ENCODE measurements around the gene MED26.

The MED26 gene

DNA sequence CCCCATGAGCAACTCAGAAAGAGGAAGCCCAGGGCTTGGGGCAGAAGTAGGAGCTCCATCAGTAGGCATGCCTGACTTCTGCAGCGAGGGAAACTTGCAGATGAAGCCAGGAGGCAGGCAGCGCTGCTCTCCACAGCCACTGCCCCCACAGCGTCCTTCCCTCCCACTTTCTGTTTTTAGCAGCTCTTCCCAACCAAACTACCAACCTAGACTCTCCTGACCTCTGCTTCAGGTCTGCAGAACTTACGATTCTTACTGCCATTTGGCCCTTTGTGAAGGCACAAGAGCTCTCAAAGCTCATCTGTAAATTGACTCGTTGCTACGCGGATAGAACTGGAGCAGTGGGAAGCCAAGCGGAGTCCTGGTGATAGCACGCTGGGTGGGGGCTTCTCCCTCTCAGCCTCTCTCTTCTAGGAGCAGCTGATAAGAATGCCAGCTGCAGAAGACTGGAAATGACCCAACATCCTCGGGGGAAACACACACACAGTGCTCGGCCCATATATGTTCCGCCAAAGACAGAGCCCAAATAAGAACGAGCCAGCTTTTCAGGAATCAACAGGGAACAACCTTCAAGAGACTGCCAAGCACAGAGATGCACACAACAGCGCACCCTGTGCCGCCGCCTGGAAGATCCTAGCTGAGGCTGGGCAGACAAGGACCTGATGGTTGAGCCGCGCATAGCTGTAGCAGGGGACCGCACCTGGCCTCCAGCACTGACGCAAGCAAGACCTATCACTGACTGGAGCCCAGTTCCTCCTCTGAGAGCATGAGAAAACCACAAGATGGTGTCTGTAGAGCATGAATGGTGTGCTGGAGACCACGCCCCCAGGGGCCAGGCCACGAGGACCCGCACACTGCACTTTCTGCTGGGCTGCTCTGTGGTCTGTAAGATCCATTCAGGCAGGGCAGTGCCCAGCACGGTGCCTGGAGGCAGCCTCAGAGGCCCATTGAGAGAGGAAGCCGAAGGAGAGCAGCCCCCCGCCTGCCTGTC lies 39.9 kb downstream of the MED26 start:
- peak; percentile 94 for DNase-seq

GRCh38 chr19:16586991-16587832 lies 40.8 kb downstream of the MED26 start:
- no peak for DNase-seq

- DNase-seq = no peak
These were observed 41.5 kb downstream of the MED26 start for GRCh38 chr19:16586477-16586871.

GRCh38 chr19:16585808-16586476 lies 42.1 kb downstream of the MED26 start:
- no peak for DNase-seq

- no peak for DNase-seq
These were observed 42.8 kb downstream of the MED26 start for GRCh38 chr19:16585094-16585801.

DNA sequence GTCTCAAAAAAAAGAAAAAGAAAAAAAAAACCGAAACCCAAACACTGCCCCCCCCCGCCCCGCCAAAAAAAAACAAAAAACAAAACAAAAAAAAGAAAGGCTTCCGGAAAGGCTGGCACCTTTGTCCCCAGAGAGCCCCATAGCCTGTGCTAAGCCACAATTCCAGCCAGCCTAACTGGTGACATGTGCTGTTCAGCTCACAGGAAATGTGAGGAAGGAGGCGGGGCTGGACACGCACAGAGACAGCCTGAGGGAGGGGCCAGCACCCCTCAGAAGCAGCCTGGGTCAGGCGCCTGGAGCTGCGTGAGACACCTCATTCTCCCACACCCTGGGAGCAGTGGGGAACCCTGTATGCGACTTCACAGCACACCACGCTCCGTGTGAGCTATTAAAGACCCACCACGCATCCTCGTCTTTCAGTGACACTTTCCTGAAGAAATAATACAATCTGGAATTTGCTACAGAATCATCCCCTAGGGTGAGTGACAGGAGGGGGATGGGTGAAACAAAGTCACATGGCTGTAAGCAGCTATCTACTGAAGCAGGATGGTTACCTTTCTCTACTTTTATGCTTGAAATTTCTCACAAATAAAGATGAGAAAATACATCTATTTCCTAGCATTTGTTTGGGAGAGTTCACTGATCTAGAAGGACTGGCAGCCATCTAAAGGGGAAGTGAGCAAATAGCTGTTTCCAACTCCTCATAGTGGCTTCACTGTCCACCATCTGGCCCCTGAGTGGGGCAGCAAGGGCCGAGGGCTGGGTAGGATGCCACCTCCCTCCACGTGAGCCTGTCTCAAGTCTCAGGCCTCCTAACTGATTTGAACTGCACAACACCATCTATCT lies 43.5 kb downstream of the MED26 start:
- peak; percentile 90 for DNase-seq

DNA sequence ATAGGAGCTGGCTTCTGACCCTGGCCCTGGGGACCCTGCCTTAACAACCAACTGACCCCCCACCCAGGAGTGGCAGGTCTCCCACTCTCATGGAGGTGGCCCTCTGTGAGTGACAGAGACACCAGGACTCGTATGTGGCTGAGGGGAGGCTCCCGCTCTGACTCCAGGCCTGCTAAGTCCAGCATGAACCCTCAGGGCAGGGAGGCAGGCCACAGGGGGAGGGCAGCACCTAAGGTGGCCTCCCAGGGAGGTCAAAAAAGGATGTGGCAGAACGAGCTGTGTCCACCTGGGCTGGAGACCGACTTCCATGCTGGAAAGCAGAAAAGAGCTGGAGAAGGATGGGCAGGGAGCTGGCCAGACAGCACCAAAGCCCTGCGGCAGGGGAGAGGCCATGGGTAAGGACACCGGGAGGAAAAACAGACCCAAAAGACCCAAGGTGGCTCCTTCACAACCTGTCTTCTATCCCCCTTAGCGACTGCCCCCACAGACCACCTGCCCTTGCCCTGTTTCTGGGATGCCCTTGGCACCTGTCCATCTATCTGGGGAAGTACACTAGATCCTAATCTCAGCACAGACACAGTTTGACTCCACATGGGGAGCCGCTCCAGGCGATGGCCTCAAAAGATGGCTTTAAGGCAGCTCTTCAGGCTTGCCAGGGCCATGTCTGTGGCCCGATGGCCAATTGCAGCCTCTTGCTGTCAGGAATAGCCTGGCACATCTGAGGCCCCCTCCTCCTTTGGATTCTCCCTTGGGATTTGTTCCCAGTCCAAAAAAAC lies 45.3 kb downstream of the MED26 start:
- DNase-seq = no peak

DNA sequence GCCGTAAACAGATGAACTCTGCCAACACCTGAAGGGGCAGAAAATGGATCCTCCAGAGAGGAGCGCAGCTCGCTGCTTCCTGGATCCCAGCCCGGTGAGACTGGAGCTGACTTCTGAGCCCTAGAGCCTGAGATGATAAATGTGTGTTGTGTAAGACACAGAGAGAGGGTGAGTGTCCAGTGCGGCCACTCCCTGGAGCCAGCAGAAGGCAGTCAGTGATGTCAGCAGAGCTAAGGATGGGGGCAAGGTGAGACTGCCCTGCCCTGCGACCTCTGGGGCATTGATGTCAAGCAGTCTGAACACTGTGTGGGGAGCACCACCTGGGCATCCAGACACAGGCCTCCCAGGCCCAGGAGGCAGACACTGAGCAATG lies 46.0 kb downstream of the MED26 start:
- no peak for DNase-seq

DNA sequence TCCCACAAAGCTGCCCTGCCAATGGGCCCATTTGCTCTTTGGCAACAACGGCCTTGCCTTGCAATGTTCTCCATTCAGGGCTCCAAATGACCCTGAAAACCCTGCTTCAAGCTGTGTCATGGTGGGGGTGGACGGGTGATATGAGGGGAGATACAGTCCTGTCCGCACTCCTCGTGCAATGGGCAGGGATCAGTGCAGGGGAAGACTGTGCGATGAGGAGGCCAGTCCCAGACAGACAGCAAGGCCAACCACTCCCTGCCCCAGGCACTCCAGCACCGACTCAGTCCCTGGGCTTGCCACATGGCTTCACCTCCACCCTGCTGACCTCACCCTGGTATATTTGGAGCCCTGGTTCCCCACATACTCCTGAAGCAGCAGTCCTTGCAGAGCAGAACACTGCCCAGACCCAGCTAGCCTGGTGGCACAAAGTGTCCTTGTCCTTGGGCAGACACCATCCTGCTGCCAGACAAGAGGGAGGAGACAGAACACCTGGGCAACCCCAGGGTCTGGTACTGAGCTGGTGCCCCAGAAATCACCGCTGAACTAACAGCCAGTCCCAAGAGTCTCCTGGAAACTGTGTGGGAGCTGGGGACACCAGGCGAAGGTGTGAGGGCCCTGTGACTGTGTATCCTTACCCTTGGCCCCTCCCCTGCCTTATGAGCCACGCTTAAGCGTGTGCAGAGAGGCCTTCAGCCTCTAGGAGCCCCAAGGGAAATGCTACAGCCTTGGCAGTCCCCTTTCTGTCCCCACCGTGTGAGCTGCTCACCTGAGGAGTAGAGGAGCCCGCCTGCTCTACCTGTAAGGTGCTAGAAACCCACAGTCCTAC lies 46.6 kb downstream of the MED26 start:
- DNase-seq = no peak

DNA sequence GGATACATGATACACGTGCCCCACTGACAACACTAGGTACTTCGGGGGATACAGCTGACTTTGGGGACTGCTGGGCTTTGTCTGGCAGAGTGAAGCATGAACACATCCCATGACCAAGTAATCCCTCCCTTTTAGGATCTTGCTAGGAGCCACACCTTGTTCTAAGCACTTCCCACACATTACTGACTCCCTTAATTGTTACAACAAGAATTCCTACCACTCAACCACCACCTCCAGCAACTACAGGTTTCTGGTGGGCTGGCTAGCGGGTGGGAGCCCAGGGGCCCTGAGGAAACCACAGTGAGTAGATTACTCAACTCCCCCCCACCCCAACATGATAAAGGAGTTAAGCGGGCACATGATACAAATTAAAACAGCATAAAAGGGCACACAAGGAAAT lies 48.6 kb downstream of the MED26 start:
- no peak for DNase-seq

DNA sequence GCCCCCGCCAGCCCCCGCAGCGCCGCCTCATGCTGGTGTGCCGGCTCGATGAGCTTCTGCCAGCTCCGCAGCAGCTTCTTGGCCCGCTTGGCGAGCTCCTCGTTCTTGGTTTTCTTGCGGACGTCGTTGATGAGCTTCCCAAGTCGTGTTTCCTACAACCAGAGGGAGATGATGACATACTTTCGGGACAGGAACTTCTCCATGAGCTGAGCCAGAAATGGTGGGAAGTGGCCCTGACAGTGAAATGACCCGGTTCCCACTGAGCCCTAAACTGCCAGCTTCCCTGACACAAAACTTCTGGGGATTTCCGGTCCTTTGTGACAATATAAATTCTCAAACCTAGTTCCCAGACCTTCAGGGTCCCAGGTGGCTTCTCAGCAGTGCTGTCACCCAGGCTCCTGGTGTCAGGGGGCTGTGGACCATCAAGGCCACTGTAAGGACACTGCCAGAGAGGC lies 50.4 kb downstream of the MED26 start:
- DNase-seq = no peak

GRCh38 chr19:16576690-16577530 lies 51.1 kb downstream of the MED26 start:
- no peak for DNase-seq

DNA sequence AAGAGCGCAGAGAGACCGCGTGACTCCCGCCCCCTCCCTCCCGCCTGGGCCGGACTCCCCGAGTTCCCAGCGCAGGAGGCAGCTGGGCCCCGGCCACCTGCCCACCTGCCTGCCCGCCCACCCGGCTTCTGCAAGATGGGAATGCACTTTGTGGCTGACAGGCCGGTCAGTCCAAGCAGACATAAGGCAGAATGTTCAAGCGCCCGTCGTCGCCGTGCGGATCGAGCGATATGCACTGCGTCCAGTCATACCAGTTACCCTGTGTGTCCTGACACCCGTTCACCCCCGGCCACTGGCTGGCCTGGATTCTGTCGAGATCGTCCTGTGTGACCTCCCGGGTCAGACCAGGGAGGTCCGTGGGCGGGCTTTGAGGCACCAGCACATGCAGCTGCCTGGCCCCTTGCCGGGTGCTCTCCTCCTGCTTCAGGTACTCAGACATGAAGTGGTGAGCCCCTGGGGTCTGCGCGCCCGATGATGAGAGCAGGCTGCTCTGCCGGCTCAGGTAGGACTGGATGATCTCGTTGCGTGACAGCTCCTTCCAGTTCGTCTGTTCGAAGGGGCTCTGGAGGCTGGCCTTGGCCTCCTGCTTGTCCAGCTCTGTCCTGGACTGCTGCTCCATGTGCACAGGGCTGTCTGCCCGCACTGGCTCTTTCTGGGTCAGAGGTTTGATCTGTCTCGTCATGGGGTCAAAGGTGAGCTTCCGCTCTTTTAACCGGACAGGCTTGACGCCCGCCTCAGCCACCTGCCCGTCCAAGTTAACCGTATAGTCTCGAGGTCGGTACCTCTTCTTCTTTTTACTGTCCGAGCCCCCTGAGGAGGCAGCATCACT lies 51.9 kb downstream of the MED26 start:
- no peak for DNase-seq

- no peak for DNase-seq
These were observed 52.7 kb downstream of the MED26 start for GRCh38 chr19:16575282-16575681.

- no peak for DNase-seq
These were observed 54.1 kb downstream of the MED26 start for GRCh38 chr19:16573925-16574324.

DNA sequence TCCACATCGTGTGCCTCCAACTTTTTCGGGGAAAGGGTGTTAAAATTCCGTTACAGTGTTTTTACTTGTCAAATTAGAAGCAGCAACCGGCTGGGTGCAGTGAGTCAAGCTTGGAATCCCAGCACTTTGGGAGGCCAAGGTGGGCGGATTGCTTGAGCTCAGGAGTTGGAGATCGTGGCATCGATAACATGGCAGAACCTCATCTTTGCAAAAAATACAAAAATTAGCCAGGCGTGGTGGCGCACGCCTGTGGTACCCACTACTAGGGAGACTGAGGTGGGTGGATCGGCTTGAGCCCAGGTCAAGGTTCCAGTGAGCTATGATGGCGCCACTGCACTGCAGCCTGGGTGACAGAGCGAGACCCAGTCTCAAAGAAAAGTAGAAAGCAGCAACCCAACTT lies 54.7 kb downstream of the MED26 start:
- DNase-seq = no peak

DNA sequence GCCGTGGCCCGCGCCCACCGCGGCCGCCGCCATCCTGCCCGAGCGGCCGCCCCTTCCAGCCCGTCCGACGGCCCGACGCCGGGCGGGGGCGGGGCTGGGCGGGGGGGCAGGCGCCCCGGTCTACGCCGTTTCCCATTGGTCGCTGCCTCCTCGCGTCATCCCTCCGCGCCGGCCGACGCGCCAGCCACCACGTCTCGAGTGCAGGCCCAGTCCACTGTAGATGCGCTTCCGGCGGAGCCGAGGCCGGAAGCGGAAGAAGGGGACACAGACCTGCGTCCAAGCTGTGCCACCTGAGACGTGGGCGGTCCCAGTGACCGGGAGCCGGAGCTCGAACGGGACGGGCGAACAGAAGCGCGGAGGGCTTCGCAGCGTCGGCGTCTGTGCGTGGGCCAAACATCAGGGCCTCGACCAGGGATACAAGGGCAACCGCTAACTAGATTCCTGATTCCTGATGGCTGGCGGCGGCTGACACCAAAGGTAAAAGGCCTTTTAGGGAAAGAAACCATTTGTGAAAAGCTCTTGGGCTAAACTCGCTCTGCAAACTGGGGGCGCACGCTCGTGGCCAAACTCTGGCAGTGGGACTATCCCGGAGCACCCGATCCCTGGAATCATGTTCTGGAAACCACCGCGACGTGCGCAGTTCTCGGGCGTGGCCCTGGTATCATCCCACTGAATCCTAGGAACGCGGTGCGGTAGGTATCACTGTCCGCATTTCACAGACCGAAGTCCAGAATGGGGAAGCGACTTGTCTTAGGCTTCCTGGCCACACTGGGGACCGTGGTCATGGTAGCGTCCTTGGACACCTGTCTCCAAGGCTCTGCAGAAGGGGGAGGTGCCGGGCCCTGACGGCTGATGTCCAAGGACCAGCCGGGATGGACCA lies 55.4 kb downstream of the MED26 start, which contains the start of gene SLC35E1:
TSS of gene SLC35E1 (minus strand) at position 84 of the 880 bp plus-strand sequence. CDS start at position 33, 51 bp downstream.
- DNase-seq = peak; percentile 99

All from OCI-M1 (cell line).